Bone marrow (tissue), 2 donors: ENCODE measurements around the gene RASGRP2.
A peak's percentile ranks its signal among the peaks of the same experiment; 100 is the strongest.

Source experiments
- DNase-seq, 2 donors: peaks; one replicate each; lab custom pipeline; 2025; lab: John Stamatoyannopoulos, UW

RASGRP2 gene

DNA sequence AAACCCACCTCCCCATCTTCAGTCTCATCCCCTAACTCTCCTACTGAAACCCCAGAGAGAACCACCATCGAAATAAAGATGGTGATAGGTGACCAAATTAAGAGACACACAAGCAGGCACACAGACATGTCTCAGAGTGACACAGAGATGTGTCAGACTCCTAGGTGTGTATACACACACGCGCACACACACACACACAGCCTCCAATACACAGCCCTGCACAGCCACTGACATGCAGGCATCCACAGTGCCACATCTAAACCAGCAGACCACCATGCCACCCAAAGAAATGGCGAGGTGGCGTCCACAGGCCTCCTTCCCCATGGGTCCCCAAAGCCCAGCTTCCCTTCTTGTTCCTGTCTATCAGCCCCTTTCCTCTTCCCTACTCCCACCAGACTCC lies 48.4 kb downstream of the RASGRP2 start:
- DNase-seq = no peak

DNA sequence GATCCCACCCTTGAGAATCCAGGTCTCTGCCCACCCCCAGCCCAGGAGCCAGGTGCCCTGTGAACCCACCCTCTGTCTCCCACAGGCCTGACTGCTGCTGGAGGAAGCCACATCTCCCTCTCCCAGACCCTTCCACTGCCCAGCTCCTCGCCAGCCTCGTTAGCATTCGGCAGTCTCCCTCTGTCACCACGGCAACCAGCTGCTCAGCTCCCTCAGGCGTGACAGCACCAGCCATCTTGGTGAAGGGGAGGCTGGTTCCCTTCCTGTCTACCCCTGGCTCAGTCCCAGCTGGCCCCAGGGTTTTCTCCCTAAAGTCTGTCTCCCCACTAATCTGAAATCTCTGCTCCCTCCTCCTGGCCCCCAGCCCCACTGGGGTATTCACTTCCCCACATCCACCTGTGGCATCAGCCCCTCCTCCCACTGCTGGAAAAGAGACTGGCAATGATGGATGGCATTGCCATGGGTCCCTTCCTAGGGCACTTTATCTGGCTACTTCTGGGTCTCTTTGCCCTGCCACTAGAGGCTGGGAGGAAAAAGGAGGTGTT lies 49.0 kb downstream of the RASGRP2 start:
- no peak for DNase-seq

DNA sequence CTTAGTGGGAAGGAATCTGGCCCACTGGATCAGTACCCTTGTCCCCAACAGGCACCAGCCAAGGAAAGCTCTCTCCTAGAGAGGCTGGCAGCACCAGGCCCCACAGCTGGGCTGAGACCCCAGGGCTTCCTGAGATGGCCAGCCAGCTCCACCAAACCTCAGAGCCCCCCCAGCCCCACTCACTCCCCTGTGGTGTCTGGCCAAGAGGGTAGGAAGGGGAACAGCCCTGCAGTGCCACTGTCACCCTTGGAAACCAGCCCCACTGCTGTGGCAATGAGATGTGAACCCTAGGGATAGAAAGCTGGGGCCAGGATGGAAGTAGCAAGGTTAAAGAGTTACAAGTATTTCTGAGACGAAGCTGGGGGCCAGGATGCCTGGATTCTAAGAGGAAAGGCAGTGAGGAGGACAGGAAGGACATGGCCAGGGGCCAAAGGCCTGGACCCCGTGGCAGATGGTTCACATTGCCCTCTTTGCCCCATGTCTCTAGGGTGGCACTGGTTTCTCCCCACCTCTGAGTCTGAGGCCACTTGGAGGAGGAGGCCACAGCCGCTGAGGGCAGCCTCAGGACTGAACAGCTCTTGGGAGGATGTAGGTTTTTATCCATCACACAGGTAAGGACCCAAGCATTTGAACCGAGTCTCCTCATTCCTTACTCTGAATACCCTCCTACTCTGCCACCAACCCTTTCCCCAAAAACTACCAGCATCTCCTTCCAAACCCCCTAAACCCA lies 49.8 kb downstream of the RASGRP2 start:
- no peak for DNase-seq

DNA sequence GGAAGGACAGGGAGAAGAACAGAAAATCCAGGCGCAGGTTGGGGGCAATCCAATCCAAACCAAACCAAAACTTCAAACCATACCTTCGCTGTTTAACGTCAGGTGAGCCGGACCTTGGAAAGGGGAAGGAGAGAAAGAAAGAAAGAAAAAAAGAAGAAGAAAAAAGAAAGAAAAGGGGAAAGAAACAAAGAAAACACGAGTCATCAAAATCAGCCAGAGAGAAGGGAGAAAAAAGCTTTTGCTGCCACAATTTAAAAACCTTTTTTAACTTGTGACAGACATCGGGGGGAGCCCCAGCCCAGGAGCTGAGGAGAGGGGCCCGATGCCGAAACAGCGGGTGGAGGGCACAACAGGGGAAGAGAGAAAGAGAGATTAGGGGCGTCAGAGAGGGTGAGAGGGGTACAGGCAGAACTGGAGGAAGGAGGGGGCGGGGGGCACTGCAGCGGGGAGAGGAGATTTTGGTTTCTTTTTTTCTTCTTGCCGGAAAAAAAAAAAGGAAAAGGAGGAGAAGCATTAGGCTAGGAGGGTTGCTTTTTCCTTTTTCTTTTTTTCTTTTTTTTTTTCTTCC lies 51.1 kb downstream of the RASGRP2 start:
- DNase-seq = no peak

DNA sequence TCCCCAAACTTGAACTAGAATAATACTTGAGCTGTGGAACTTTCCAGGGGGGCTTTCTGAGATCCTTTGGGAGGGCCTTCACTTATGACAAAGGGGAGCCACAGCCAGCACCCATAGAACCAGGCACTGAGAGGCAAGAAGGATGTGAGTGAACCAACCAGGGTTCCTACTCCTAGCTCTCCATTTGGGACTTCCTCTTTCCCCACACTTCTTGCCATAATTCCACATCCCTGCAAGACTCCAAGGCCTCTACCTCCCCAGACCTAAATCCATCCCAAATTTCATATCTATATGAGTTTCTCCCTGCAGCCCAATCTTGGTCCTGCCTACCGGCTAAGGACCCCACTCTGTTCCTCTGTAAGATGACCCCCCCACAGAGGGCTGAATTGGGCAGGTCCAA lies 52.4 kb downstream of the RASGRP2 start:
- DNase-seq = no peak

DNA sequence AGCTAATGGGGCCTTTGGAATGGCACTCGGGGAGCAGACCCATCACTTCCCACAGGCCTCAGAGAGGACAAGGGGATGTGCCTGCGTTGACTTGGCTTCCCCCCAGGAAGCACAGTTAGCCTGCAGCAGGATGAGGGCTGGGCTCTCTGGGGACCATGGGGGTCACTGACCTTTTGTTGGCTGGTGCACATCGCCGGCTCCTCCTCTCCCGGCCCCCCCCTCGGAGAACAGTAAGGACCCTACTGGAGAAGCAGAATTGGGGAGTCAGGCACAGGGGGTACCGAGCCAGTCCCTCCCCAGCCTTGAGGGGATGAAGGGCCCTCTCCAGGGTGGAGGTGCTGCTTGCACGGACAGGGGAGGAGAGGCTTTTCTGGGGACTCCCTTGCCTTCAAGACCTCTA lies 53.7 kb downstream of the RASGRP2 start:
- DNase-seq = no peak

- DNase-seq = peak; percentile 79 to 88
Observed at GRCh38 chr11:64688534-64688982, 55.4 kb downstream of the RASGRP2 start.

DNA sequence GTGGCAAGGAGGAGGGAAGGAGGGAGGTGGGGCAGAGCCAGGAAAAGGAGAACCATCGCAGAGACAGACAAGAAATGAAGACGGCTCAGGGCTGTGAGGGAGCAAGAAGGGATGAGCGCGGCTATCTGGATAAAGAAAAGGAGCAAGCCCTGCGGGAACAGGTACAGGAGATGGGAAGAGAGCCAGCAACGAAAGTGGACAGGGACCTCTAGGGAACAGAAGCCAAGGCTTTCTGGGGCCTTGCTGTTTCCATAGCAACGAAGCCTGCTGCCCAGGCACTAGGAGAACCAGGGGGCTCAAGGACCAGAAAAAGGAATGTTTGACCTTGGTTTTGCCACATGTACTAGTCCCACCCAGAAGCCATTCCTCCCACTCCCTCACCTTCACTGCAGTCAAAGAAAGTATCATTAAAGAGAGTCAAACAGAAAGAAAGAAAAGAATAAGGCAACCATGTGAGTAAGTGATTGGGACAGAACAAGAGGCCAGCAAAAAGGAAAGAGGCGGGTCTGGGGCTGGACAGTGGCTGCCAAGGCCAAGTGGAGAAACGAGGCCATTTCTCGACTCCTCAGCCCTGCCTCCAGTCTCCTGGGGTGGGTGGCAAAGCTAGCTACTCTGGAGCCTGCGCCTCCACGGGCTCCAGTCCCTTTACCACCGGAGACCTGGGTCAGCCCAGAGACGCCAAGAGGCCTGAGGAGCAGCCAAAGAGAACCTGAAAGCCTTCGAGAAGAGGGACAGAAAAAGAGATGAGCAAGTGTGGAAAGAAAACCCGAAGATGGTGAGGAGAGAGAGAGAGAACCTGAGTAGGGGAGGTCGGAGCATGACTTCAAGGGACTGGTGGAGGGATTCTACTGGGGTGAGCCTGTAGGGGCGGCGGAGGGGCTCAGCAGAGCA lies 56.1 kb downstream of the RASGRP2 start:
- no peak for DNase-seq

GRCh38 chr11:64687204-64687603 lies 56.7 kb downstream of the RASGRP2 start:
- DNase-seq = peak in 1 of 2 donors; percentile 85

DNA sequence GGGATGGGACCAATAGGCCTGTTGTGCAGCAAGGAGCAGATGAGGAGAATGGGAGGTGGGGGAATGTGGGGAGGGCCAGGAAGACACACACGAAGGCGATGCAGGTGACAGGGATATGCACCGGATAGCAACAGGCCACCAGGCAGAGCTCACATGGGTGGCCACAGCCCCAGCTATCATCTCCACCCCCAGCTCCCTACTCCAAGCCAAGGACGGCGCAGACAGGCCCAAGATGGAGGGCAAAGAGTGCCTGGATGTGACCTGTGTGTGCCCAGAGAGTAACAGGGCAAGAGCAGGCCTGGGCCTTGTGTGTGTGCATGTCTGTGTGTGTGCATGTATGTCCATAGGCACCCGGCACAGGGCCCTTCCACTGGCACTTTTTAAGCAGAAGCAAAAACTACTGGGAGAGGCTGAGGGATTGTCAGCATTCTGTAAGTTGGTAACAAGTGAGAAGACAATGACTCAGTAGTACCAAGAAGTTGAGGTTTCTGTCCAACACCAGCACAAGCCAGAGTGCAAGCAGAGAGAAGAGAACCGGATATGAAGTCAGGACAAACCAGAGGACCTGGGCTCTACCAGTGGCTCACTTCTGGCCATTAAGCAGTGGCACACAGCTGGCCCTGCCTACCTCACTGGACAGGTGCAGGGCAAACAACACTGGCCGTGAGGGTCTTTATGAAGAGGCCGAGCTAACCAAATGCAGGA lies 57.3 kb downstream of the RASGRP2 start:
- DNase-seq = peak; percentile 44 to 62

DNA sequence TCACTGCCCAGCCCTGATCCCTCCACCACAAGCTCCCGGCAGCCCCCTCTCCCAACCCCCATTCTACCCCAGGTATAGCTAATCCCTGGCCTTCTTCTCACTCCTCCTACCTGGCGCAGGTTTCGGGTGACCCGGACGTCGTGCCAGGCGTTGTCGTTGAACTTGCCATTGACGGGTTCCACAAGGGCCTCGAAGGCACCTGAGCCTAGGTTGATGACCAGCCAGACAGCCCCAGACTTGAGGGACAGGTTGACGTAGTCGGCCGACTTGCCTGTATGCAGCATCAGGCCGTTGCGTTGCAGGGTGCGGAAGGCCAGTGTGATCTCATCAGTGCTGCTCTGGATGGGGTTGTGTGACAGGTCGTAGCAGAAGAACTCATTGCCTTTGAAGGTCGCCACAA lies 58.4 kb downstream of the RASGRP2 start:
- DNase-seq = no peak

DNA sequence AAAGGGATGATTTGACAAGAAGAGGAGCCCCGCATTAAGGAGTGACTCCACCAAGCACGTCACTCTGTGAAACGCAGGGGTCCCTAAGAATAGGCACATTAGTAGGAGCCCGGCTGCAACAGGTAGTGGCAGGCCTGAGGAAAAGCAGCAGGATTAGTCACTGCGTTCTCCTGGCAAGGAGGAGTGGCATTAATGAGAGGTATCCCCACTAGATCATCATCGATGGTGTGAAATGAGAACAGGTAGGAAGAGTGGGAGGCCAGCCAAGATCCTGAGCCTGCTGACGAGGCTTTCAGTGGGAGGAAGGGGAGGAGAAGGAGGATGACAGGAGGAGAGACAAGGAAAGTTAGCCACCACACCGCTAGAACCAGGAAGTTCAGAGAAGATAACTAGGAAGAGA lies 59.6 kb downstream of the RASGRP2 start:
- DNase-seq = no peak

GRCh38 chr11:64681171-64681570 lies 62.8 kb downstream of the RASGRP2 start:
- DNase-seq = no peak

DNA sequence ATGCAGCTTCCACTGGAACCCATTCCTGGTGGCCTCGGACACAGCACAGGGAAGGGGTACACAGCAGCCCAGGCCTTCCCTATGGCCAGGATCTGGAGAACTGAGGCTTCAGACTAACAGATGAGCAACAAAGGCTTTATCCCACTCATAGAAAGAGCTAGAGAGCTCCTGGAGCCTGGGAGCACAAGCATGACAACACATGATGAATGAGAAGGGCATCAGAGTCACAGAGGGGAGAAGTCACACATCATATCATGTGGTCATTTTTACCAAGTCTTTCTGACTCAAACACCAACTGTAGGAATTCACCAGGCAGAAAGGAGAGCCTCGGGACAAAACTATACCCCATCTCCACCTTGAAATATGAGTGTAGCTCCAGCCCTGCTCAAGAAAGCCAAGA lies 64.1 kb downstream of the RASGRP2 start:
- DNase-seq = no peak

DNA sequence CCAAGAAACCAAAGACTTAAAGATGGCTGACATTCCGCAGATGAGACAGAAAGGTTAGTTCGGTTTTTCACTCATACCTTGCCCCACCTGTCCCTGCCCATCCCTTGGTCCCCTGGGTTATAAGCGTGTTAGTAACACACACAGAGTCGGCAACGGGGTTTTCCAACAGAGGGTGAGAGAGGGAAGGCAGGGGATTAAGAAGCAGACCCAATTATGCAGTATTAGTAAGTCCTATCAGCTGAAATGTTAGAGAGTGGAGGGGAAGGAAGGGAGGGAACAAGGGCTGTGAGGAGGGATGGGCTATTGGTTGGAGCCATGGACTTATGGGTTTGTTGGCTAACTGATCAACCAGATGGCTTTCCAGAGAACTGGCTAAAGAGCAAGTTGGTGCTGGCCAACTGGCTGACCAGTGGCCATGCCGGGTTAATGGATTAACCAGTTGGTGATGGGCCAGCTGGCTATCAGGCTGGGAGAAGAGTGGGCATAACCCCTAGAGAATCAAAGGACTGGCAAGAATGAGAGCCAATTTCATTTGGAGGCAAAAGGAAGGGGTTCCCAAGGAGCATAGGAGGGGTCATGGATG lies 66.4 kb downstream of the RASGRP2 start:
- DNase-seq = no peak
